Heart left ventricle (tissue), 13 donors: Measurements from ENCODE around the gene TMEM62.

Experiments
- POLR2A ChIP-seq, 2 donors: fragments of 450-650 bp; IDR thresholded peaks; one replicate each; pipeline ENCODE4 v1.6.1; 2017; ENCODE audit warnings: antibody characterized with exemption in 2 of 2, mild to moderate bottlenecking in 2 of 2, moderate library complexity in 2 of 2
- TF ChIP-seq, protein P1 (sequence below), 12 donors: fragments of 200-600 bp; sonication (generic) in 4 of 12; IDR thresholded peaks; one replicate each; pipeline versions ENCODE4 v1.5.0 to v1.8.0; 2018 to 2022; ENCODE audit warnings: antibody characterized with exemption in 12 of 12, mild to moderate bottlenecking in 5 of 12
- donor health status: ischemic (EF 13 %, LVEDD 7.1; RV severe dilation, severe dysfunction).
- donor health status: DM: no; HTN: yes; CAD: no.
- donor health status: DM: no; HTN: no; CAD: no.
- donor health status: ischemic (EF 25% LVEDD 6.9; RV normal size, moderate dysfunction).
- donor health status: ischemic (EF 25% LVEDD 5.7; RV mildly dilated, moderate dysfunction).
- donor health status: ischemic (EF 35%, LVEDD 5.7; RV mildly dilated, moderate dysfunction).
- donor health status: nonischemic (EF 11% LVEDD 7.7; RV severe dilation, severe dysfunction).
- donor health status: DM: yes; HTN: yes; CAD: no.
- donor health status: PGD.
- donor health status: ischemic (EF 29% LVEDD 5.4; RV normal size, mild dysfunction).
- donor health status: nonischemic (EF 23%, LVEDD 6.1; RV moderate dilation, normal function).

- no peak for TF ChIP-seq POLR2A (IDR thresholded peaks at IDR 0.05)
- TF ChIP-seq, protein P1, sequence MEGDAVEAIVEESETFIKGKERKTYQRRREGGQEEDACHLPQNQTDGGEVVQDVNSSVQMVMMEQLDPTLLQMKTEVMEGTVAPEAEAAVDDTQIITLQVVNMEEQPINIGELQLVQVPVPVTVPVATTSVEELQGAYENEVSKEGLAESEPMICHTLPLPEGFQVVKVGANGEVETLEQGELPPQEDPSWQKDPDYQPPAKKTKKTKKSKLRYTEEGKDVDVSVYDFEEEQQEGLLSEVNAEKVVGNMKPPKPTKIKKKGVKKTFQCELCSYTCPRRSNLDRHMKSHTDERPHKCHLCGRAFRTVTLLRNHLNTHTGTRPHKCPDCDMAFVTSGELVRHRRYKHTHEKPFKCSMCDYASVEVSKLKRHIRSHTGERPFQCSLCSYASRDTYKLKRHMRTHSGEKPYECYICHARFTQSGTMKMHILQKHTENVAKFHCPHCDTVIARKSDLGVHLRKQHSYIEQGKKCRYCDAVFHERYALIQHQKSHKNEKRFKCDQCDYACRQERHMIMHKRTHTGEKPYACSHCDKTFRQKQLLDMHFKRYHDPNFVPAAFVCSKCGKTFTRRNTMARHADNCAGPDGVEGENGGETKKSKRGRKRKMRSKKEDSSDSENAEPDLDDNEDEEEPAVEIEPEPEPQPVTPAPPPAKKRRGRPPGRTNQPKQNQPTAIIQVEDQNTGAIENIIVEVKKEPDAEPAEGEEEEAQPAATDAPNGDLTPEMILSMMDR (IDR thresholded peaks at IDR 0.05) = no peak
These were observed 80.1 kb downstream of the TMEM62 start for GRCh38 chr15:43213466-43213865.
